ENCODE data around the gene ACSF2.

GRCh38 chr17:50507871-50508572 lies 82.0 kb downstream of the ACSF2 start, which contains the start of gene MYCBPAP:
- TF ChIP-seq, protein P1, sequence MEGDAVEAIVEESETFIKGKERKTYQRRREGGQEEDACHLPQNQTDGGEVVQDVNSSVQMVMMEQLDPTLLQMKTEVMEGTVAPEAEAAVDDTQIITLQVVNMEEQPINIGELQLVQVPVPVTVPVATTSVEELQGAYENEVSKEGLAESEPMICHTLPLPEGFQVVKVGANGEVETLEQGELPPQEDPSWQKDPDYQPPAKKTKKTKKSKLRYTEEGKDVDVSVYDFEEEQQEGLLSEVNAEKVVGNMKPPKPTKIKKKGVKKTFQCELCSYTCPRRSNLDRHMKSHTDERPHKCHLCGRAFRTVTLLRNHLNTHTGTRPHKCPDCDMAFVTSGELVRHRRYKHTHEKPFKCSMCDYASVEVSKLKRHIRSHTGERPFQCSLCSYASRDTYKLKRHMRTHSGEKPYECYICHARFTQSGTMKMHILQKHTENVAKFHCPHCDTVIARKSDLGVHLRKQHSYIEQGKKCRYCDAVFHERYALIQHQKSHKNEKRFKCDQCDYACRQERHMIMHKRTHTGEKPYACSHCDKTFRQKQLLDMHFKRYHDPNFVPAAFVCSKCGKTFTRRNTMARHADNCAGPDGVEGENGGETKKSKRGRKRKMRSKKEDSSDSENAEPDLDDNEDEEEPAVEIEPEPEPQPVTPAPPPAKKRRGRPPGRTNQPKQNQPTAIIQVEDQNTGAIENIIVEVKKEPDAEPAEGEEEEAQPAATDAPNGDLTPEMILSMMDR (IDR thresholded peaks at IDR 0.05) = peak in 1 of 6 experiments; percentile 16
- TF ChIP-seq POLR2A (IDR thresholded peaks at IDR 0.05) = peak in 1 of 2 donors; percentile 68

Measured in thyroid gland (tissue), 4 donors.